Naive B cell (primary cell): Measurements from ENCODE around the gene FGFR3. TPM values are rescaled to one million over a fixed set of nuclear protein-coding genes. Genes with fewer than 3 reads are reported as not detected.

ENCODE experiments used
- ATAC-seq, 2 donors: fragments of 150-1000 bp; cut with Tn5 transposase; 2 replicates each; pipeline ENCODE4 v1.10.0; 2021; ENCODE audit warnings: low read depth in 2 of 2, mild to moderate bottlenecking in 2 of 2, moderate library complexity in 2 of 2
- DNase-seq: peaks from one replicate; pipeline ENCODE4 v3.0.0; 2022
- H3K27ac Mint-ChIP-seq, 6 donors: one replicate each; pipeline ENCODE4 v1.8.0; 2020 to 2022; ENCODE audit warnings: mild to moderate bottlenecking in 6 of 6, mixed read lengths in 6 of 6, moderate library complexity in 5 of 6, inconsistent platforms in 2 of 6
- H3K27me3 Mint-ChIP-seq, 3 donors: one replicate each; pipeline ENCODE4 v1.8.0; 2021 to 2022; ENCODE audit warnings: mixed read lengths in 3 of 3, mild to moderate bottlenecking in 1 of 3
- H3K36me3 Mint-ChIP-seq, 2 donors: one replicate each; pipeline ENCODE4 v1.8.0; 2020 to 2022; ENCODE audit warnings: mixed read lengths in 2 of 2, inconsistent platforms in 1 of 2, mild to moderate bottlenecking in 1 of 2
- H3K4me1 Mint-ChIP-seq, 3 donors: one replicate each; pipeline ENCODE4 v1.8.0; 2020 to 2022; ENCODE audit warnings: mixed read lengths in 3 of 3, inconsistent platforms in 1 of 3, mild to moderate bottlenecking in 1 of 3, moderate library complexity in 1 of 3
- H3K4me3 Mint-ChIP-seq, 8 donors: one replicate each; pipeline ENCODE4 v1.8.0; 2020 to 2022; ENCODE audit warnings: mild to moderate bottlenecking in 8 of 8, mixed read lengths in 8 of 8, moderate library complexity in 8 of 8, inconsistent platforms in 2 of 8
- H3K9me3 Mint-ChIP-seq, 7 donors: one replicate each; pipeline ENCODE4 v1.8.0; 2020 to 2022; ENCODE audit warnings: mixed read lengths in 7 of 7, mild to moderate bottlenecking in 5 of 7, inconsistent platforms in 2 of 7, moderate library complexity in 1 of 7
- polyA plus RNA-seq, 6 donors: library from polyadenylated mRNA; unstranded; fragments of 300-500 nt; fragmentation: Illumina TruSeq; gene quantifications; one replicate each; pipeline ENCODE4 v1.2.3, GENCODE V29; 2021; ENCODE audit warnings: low read depth in 6 of 6

The FGFR3 gene
- polyA plus RNA-seq, 6 donors from 2014 or later: 0.07 TPM; not detected in 5

- Mint-ChIP-seq H3K36me3 (no peaks in the 10 kb centered on the region), H3K27me3 (peaks cover 0 to 14% (median 5%) of the 10 kb centered on the region in 3 donors), H3K27ac (no peak overlapping the region), H3K9me3 (no peaks in the 10 kb centered on the region), H3K4me1 (no peaks in the 10 kb centered on the region), H3K4me3 (peak overlapping the region in 3 of 8 donors; percentile 15 to 74 (median 57))
- ATAC-seq (no peak), DNase-seq (no peak)
Measured at GRCh38 chr4:1790005-1790404, 3.1 kb upstream of the FGFR3 start.

- Mint-ChIP-seq H3K4me3 (peak overlapping the region in 6 of 8 donors; percentile 35 to 85 (median 70)), H3K36me3 (no peaks in the 10 kb centered on the region), H3K4me1 (peaks cover 0 to 3% (median 0%) of the 10 kb centered on the region in 3 donors), H3K27me3 (peaks cover 5 to 27% (median 9%) of the 10 kb centered on the region in 3 donors), H3K27ac (peak overlapping the region in 3 of 6 donors; percentile 47 to 74 (median 65)), H3K9me3 (no peaks in the 10 kb centered on the region)
- DNase-seq (no peak), ATAC-seq (no peak)
Measured at GRCh38 chr4:1792158-1792831, 798 bp upstream of the FGFR3 start.

GRCh38 chr4:1793496-1793840 lies 375 bp downstream of the FGFR3 start:
- H3K4me3 Mint-ChIP-seq: peak overlapping the region in 1 of 8 donors; percentile 48
- peaks cover 0 to 3% (median 0%) of the 10 kb centered on the region in 3 donors for H3K4me1 Mint-ChIP-seq
- no peak overlapping the region for H3K27ac Mint-ChIP-seq
- DNase-seq (peak; percentile 21), ATAC-seq (peak; percentile 24 to 37)
- H3K36me3 Mint-ChIP-seq: no peaks in the 10 kb centered on the region
- no peaks in the 10 kb centered on the region for H3K9me3 Mint-ChIP-seq
- peaks cover 5 to 36% (median 14%) of the 10 kb centered on the region in 3 donors for H3K27me3 Mint-ChIP-seq

- Mint-ChIP-seq H3K27me3 (peaks cover 5 to 42% (median 18%) of the 10 kb centered on the region in 3 donors), H3K4me3 (peak overlapping the region in 4 of 8 donors; percentile 15 to 48 (median 36)), H3K4me1 (peaks cover 0 to 3% (median 0%) of the 10 kb centered on the region in 3 donors), H3K9me3 (no peaks in the 10 kb centered on the region), H3K27ac (no peak overlapping the region), H3K36me3 (no peaks in the 10 kb centered on the region)
- ATAC-seq (no peak), DNase-seq (no peak)
Measured at GRCh38 chr4:1793940-1794808, 1.1 kb downstream of the FGFR3 start.

- H3K9me3 Mint-ChIP-seq: no peaks in the 10 kb centered on the region
- peak; percentile 10 to 24 for ATAC-seq
- peaks cover 0 to 3% (median 0%) of the 10 kb centered on the region in 3 donors for H3K4me1 Mint-ChIP-seq
- H3K4me3 Mint-ChIP-seq: peak overlapping the region in 6 of 8 donors; percentile 22 to 65 (median 56)
- no peak overlapping the region for H3K27ac Mint-ChIP-seq
- DNase-seq: no peak
- H3K36me3 Mint-ChIP-seq: no peaks in the 10 kb centered on the region
- peaks cover 5 to 47% (median 18%) of the 10 kb centered on the region in 3 donors for H3K27me3 Mint-ChIP-seq
Measured at GRCh38 chr4:1794809-1795298, 1.8 kb downstream of the FGFR3 start.

GRCh38 chr4:1795299-1796195 lies 2.5 kb downstream of the FGFR3 start:
- ATAC-seq (no peak), DNase-seq (no peak)
- H3K4me3 Mint-ChIP-seq: peak overlapping the region in 4 of 8 donors; percentile 35 to 67 (median 55)
- H3K36me3 Mint-ChIP-seq: no peaks in the 10 kb centered on the region
- H3K4me1 Mint-ChIP-seq: peaks cover 0 to 3% (median 0%) of the 10 kb centered on the region in 3 donors
- peaks cover 5 to 49% (median 18%) of the 10 kb centered on the region in 3 donors for H3K27me3 Mint-ChIP-seq
- no peak overlapping the region for H3K27ac Mint-ChIP-seq
- no peaks in the 10 kb centered on the region for H3K9me3 Mint-ChIP-seq

- Mint-ChIP-seq H3K9me3 (no peaks in the 10 kb centered on the region), H3K4me1 (peaks cover 0 to 3% (median 0%) of the 10 kb centered on the region in 3 donors), H3K36me3 (no peaks in the 10 kb centered on the region), H3K4me3 (peak overlapping the region in 6 of 8 donors; percentile 9 to 59 (median 36)), H3K27ac (peak overlapping the region in 1 of 6 donors; percentile 62), H3K27me3 (peaks cover 0 to 52% (median 18%) of the 10 kb centered on the region in 3 donors)
- DNase-seq (no peak), ATAC-seq (no peak)
Measured at GRCh38 chr4:1796486-1797204, 3.6 kb downstream of the FGFR3 start.

GRCh38 chr4:1797298-1797860 lies 4.3 kb downstream of the FGFR3 start:
- no peak overlapping the region for H3K4me3 Mint-ChIP-seq
- no peaks in the 10 kb centered on the region for H3K9me3 Mint-ChIP-seq
- H3K27ac Mint-ChIP-seq: no peak overlapping the region
- peaks cover 0 to 3% (median 0%) of the 10 kb centered on the region in 3 donors for H3K4me1 Mint-ChIP-seq
- no peak for ATAC-seq
- no peaks in the 10 kb centered on the region for H3K36me3 Mint-ChIP-seq
- no peak for DNase-seq
- peaks cover 0 to 48% (median 18%) of the 10 kb centered on the region in 3 donors for H3K27me3 Mint-ChIP-seq

- H3K4me1 Mint-ChIP-seq: peaks cover 0 to 3% (median 0%) of the 10 kb centered on the region in 3 donors
- no peaks in the 10 kb centered on the region for H3K9me3 Mint-ChIP-seq
- no peaks in the 10 kb centered on the region for H3K36me3 Mint-ChIP-seq
- H3K27me3 Mint-ChIP-seq: peaks cover 0 to 48% (median 18%) of the 10 kb centered on the region in 3 donors
- no peak overlapping the region for H3K4me3 Mint-ChIP-seq
- ATAC-seq (no peak), DNase-seq (no peak)
- H3K27ac Mint-ChIP-seq: no peak overlapping the region
Measured at GRCh38 chr4:1797861-1798579, 4.9 kb downstream of the FGFR3 start.

- peaks cover 0 to 3% (median 0%) of the 10 kb centered on the region in 3 donors for H3K4me1 Mint-ChIP-seq
Measured at GRCh38 chr4:1798580-1799386, 5.7 kb downstream of the FGFR3 start.

More at GRCh38 chr4:1798580-1799386, 5.7 kb downstream of the FGFR3 start:
- peaks cover 0 to 54% (median 18%) of the 10 kb centered on the region in 3 donors for H3K27me3 Mint-ChIP-seq
- peak overlapping the region in 1 of 6 donors; percentile 38 for H3K27ac Mint-ChIP-seq
- DNase-seq: no peak
- H3K4me3 Mint-ChIP-seq: no peak overlapping the region
- no peak for ATAC-seq
- H3K9me3 Mint-ChIP-seq: no peaks in the 10 kb centered on the region
- no peaks in the 10 kb centered on the region for H3K36me3 Mint-ChIP-seq
